T47D (cell line): Measurements from ENCODE around the gene CDC42EP1.
"Not testable (repeated sequence)": the region's sequence is repeated elsewhere in the genome, so short reads cannot be mapped to it uniquely, and the experiment has no call there.

Experiments
- DNase-seq, 2 experiments: peaks; one replicate each; pipeline versions ENCODE4 v3.0.0 to v3.0.0-alpha.2; 2011 to 2012; ENCODE audit warnings: low read depth in 1 of 2, low spot score in 1 of 2
- JUND ChIP-seq: IDR thresholded peaks from 2 replicates; pipeline ENCODE4 v1.6.1; 2012; ENCODE audit warnings: low read depth
- in situ Hi-C: cut with HindIII; loops from 2 replicates; pipeline ENCODE4 v1.10.0; 2016; ENCODE audit warnings: low sequenced_read_pairs, low pct_unique_long_range_greater_than_20kb

Gene CDC42EP1

GRCh38 chr22:37582526-37582925 lies 22.2 kb downstream of the CDC42EP1 start:
- in situ Hi-C loops, result no loop called here
- no peak for DNase-seq
- TF ChIP-seq JUND, result no peak

DNA sequence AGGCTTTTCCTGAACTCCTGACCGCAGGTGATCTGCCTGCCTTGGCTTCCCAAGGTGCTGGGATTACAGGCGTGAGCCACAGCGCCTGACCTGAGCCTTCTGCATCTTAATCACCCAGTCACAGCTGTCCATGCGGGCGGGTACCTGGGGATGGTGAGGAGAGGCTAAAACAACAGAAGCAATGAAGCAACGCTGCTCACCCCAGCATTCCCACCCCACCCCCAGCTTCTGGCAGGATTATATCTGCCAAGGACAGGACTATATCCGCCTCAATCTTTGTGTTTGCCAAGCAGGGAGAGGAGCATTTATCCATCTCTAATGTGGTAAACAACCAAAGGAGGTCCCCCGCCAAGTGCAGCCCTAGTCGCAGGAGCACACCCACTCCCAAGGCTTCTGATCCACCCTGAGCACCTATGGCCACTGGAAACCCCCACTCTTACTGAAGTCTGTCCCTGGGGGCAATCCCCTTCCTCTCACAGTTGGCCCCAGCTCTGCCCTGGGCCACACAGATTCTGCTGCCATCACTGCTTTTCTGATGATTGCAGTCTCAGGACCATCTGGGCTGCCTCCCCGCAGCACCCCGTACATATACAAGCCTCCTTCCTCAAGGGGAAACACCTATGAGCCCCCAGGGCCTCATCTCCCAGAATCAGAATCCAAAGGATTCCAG lies 28.4 kb downstream of the CDC42EP1 start:
- DNase-seq, result no peak
- no peak for TF ChIP-seq JUND
- in situ Hi-C loops, result no loop called here

- TF ChIP-seq JUND, result no peak
- DNase-seq, result no peak
- in situ Hi-C loops, result no loop called here
Observed at GRCh38 chr22:37589636-37590035, 29.4 kb downstream of the CDC42EP1 start.

GRCh38 chr22:37591081-37591480 lies 30.8 kb downstream of the CDC42EP1 start:
- in situ Hi-C loops, DNase-seq: not testable (repeated sequence)

- in situ Hi-C loops, result no loop called here
- no peak for TF ChIP-seq JUND
- DNase-seq, result no peak
Observed at GRCh38 chr22:37591823-37592404, 31.6 kb downstream of the CDC42EP1 start.

- in situ Hi-C loops, result no loop called here
- peak in 1 of 2 experiments; percentile 52 for DNase-seq
- TF ChIP-seq JUND, result no peak
Observed at GRCh38 chr22:37594237-37594636, 34.0 kb downstream of the CDC42EP1 start.

- peak in 1 of 2 experiments; percentile 92 for DNase-seq
- in situ Hi-C loops, result no loop called here
- TF ChIP-seq JUND, result no peak
Observed at GRCh38 chr22:37599153-37599552, 38.9 kb downstream of the CDC42EP1 start.

DNA sequence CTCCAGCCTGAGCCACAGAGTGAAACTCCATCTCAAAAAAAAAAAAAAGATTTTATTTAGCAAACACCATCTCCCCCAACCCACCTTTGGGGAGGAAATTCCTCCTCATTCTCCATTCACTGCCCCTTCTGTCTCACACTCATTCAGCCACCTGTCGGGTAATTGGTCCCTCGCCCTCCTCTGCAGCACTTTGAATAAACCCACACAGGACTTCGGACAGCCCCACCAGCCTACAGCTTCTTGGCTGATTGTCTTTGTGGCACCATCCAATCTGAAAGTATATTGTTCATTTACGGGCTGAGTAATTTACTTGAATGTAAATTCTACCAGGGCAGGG lies 40.9 kb downstream of the CDC42EP1 start:
- no peak for TF ChIP-seq JUND
- DNase-seq, result no peak
- in situ Hi-C loops, result no loop called here

GRCh38 chr22:37601540-37602442 lies 41.5 kb downstream of the CDC42EP1 start:
- peak; percentile 62 to 98 for DNase-seq
- TF ChIP-seq JUND, result no peak
- in situ Hi-C loops, result no loop called here

DNA sequence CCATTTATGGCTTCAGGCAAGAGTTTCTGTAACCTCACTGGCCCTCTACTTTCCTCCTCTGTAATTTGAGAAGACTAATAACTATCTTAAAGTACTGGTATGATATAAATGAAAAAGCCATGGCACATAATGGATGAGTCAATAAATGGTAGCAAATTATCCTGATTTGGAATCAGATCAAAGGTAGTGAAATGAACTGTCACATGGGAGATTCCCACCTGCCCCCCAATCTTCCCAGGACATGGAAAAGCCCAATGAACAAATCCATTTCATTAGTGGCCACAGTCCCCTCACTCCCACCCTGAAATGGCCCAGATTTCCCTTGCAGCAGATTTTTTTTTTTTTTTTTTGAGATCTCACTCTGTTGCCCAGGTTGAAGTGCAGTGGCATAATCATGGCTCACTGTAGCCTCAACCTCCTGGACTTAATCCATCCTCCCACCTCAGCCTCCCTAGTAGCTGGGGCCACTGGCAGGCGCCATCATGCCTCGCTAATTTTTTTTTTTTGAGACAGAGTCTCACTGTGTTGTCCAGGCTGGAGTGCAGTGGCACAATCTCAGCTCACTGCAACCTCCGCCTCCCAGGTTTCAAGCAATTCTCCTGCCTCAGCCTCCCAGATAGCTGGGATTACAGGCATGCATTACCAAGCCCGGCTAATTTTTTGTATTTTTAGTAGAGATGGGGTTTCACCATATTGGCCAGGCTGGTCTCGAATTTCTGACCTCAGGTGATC lies 42.4 kb downstream of the CDC42EP1 start:
- DNase-seq, in situ Hi-C loops: not testable (repeated sequence)

GRCh38 chr22:37604074-37604473 lies 43.8 kb downstream of the CDC42EP1 start:
- DNase-seq, result no peak
- no peak for TF ChIP-seq JUND
- in situ Hi-C loops, result no loop called here

- in situ Hi-C loops, result no loop called here
- no peak for DNase-seq
- TF ChIP-seq JUND, result no peak
Observed at GRCh38 chr22:37604875-37605274, 44.6 kb downstream of the CDC42EP1 start.
